GM19043 (cell line): ENCODE measurements around the gene ATF1.

Experiments
- ATAC-seq: cut with Tn5 transposase; IDR thresholded peaks from one replicate; pipeline ENCODE4 v1.9.1; 2021; ENCODE audit warnings: low read depth; ENCODE audit not compliant: unreplicated experiment

Gene ATF1

GRCh38 chr12:50763639-50764285 lies at the start of gene ATF1:
ATF1 (plus strand) TSS chr12:50764101; CDS start chr12:50780146, 16,045 bp downstream.
- peak; percentile 82 for ATAC-seq

- ATAC-seq, result no peak
Measured at GRCh38 chr12:50715174-50715573, 48.7 kb upstream of the ATF1 start.

GRCh38 chr12:50718760-50719159 lies 45.1 kb upstream of the ATF1 start:
- ATAC-seq, result no peak

- ATAC-seq, result no peak
Measured at GRCh38 chr12:50720085-50720484, 43.8 kb upstream of the ATF1 start.

- no peak for ATAC-seq
Measured at GRCh38 chr12:50720501-50720900, 43.4 kb upstream of the ATF1 start.

- no peak for ATAC-seq
Measured at GRCh38 chr12:50723865-50724264, 40.0 kb upstream of the ATF1 start.

GRCh38 chr12:50725011-50725942 lies 38.6 kb upstream of the ATF1 start:
- no peak for ATAC-seq

- no peak for ATAC-seq
Measured at GRCh38 chr12:50727466-50727865, 36.4 kb upstream of the ATF1 start.

GRCh38 chr12:50728417-50728816 lies 35.5 kb upstream of the ATF1 start:
- ATAC-seq, result no peak

- no peak for ATAC-seq
Measured at GRCh38 chr12:50728841-50729240, 35.1 kb upstream of the ATF1 start.

- ATAC-seq, result no peak
Measured at GRCh38 chr12:50732591-50732990, 31.3 kb upstream of the ATF1 start.

- no peak for ATAC-seq
Measured at GRCh38 chr12:50733706-50734105, 30.2 kb upstream of the ATF1 start.

GRCh38 chr12:50734409-50735263 lies 29.3 kb upstream of the ATF1 start:
- ATAC-seq, result no peak

GRCh38 chr12:50739611-50740010 lies 24.3 kb upstream of the ATF1 start:
- no peak for ATAC-seq

GRCh38 chr12:50740307-50740706 lies 23.6 kb upstream of the ATF1 start:
- no peak for ATAC-seq

- no peak for ATAC-seq
Measured at GRCh38 chr12:50742776-50743175, 21.1 kb upstream of the ATF1 start.

GRCh38 chr12:50745861-50746260 lies 18.0 kb upstream of the ATF1 start:
- no peak for ATAC-seq

- no peak for ATAC-seq
Measured at GRCh38 chr12:50746431-50746830, 17.5 kb upstream of the ATF1 start.

- ATAC-seq, result no peak
Measured at GRCh38 chr12:50747817-50748216, 16.1 kb upstream of the ATF1 start.

GRCh38 chr12:50749459-50749882 lies 14.4 kb upstream of the ATF1 start:
- no peak for ATAC-seq

- no peak for ATAC-seq
Measured at GRCh38 chr12:50750366-50750765, 13.5 kb upstream of the ATF1 start.
